Right atrium auricular region (tissue), 2 donors: ENCODE data around the gene HS6ST3. TPM values are rescaled to one million over a fixed set of nuclear protein-coding genes. Genes with fewer than 3 reads are reported as not detected.

Source experiments
- DNase-seq: peaks from one replicate; pipeline ENCODE4 v3.0.0-alpha.2; 2019; ENCODE audit warnings: low spot score
- H3K27ac ChIP-seq, 2 donors: fragments of 200-600 bp; sonication (generic); 1 replicate in 1 of 2; 2 replicates in 1 of 2; pipeline ENCODE4 v1.5.1; 2016 to 2019
- H3K27me3 ChIP-seq, 2 donors: fragments of 200-600 bp; sonication (generic); one replicate each; pipeline versions ENCODE4 v1.5.1 to v1.6.0; 2017 to 2019
- H3K36me3 ChIP-seq: fragments of 200-600 bp; sonication (generic); one replicate; pipeline ENCODE4 v1.5.1; 2016
- H3K4me1 ChIP-seq, 2 donors: fragments of 200-600 bp; sonication (generic); one replicate each; pipeline versions ENCODE4 v1.5.1 to v1.6.0; 2017 to 2019
- H3K4me3 ChIP-seq, 2 donors: fragments of 200-600 bp; sonication (generic); 1 replicate in 1 of 2; 2 replicates in 1 of 2; pipeline ENCODE4 v1.5.1; 2017 to 2019; ENCODE audit warnings: mild to moderate bottlenecking in 1 of 2, moderate library complexity in 1 of 2
- H3K9me3 ChIP-seq, 2 donors: fragments of 200-600 bp; sonication (generic); one replicate each; pipeline ENCODE4 v1.5.1; 2019
- CTCF ChIP-seq, 2 donors: fragments of 200-600 bp; sonication (generic); IDR thresholded peaks; one replicate each; pipeline ENCODE4 v1.5.1; 2019; ENCODE audit warnings: antibody characterized with exemption in 2 of 2
- total RNA-seq, 2 donors: library from RNA; depleted of rRNA; stranded (reverse); fragments of >200 nt; gene quantifications; one replicate each; pipeline ENCODE4 v1.1.0, GENCODE V29; 2016

The HS6ST3 gene
- total RNA-seq, 2 donors from 2014 or later: 0.59 to 3.1 TPM

GRCh38 chr13:96661612-96662011 is 571.7 kb downstream of the HS6ST3 start:
- no peak for DNase-seq
- no peaks in the 10 kb centered on the region for H3K27me3 ChIP-seq
- H3K27ac ChIP-seq: no peak overlapping the region
- no peak for TF ChIP-seq CTCF (IDR thresholded peaks at IDR 0.05)
- H3K9me3 ChIP-seq: peaks cover 0 to 20% of the 10 kb centered on the region in 2 donors
- no peaks in the 10 kb centered on the region for H3K36me3 ChIP-seq
- no peak overlapping the region for H3K4me3 ChIP-seq
- H3K4me1 ChIP-seq: no peaks in the 10 kb centered on the region

GRCh38 chr13:96662036-96662435 is 572.1 kb downstream of the HS6ST3 start:
- TF ChIP-seq CTCF (IDR thresholded peaks at IDR 0.05): no peak
- H3K27me3 ChIP-seq: no peaks in the 10 kb centered on the region
- H3K9me3 ChIP-seq: peaks cover 0 to 20% of the 10 kb centered on the region in 2 donors

GRCh38 chr13:96667294-96668018 is 577.5 kb downstream of the HS6ST3 start:
- Histone ChIP-seq H3K27me3 (no peaks in the 10 kb centered on the region), H3K4me3 (no peak overlapping the region), H3K27ac (no peak overlapping the region), H3K9me3 (peaks cover 0 to 7% of the 10 kb centered on the region in 2 donors), H3K36me3 (no peaks in the 10 kb centered on the region), H3K4me1 (no peaks in the 10 kb centered on the region)
- TF ChIP-seq CTCF (IDR thresholded peaks at IDR 0.05): no peak
- no peak for DNase-seq

More at GRCh38 chr13:96662036-96662435, 572.1 kb downstream of the HS6ST3 start:
- no peak overlapping the region for H3K4me3 ChIP-seq
- H3K36me3 ChIP-seq: no peaks in the 10 kb centered on the region
- DNase-seq: no peak
- no peak overlapping the region for H3K27ac ChIP-seq
- no peaks in the 10 kb centered on the region for H3K4me1 ChIP-seq

GRCh38 chr13:96671073-96671472 is 581.2 kb downstream of the HS6ST3 start:
- TF ChIP-seq CTCF (IDR thresholded peaks at IDR 0.05): no peak
- no peaks in the 10 kb centered on the region for H3K36me3 ChIP-seq
- no peak for DNase-seq
- H3K4me3 ChIP-seq: no peak overlapping the region
- no peak overlapping the region for H3K27ac ChIP-seq
- H3K4me1 ChIP-seq: no peaks in the 10 kb centered on the region
- H3K9me3 ChIP-seq: no peaks in the 10 kb centered on the region
- no peaks in the 10 kb centered on the region for H3K27me3 ChIP-seq

- no peaks in the 10 kb centered on the region for H3K4me1 ChIP-seq
- H3K27me3 ChIP-seq: no peaks in the 10 kb centered on the region
- DNase-seq: no peak
- TF ChIP-seq CTCF (IDR thresholded peaks at IDR 0.05): no peak
- H3K9me3 ChIP-seq: no peaks in the 10 kb centered on the region
- no peak overlapping the region for H3K27ac ChIP-seq
- no peak overlapping the region for H3K4me3 ChIP-seq
- H3K36me3 ChIP-seq: no peaks in the 10 kb centered on the region
Observed at GRCh38 chr13:96672016-96672415, 582.1 kb downstream of the HS6ST3 start.

- H3K4me3 ChIP-seq: no peak overlapping the region
- H3K27ac ChIP-seq: no peak overlapping the region
- H3K36me3 ChIP-seq: no peaks in the 10 kb centered on the region
- no peaks in the 10 kb centered on the region for H3K27me3 ChIP-seq
- DNase-seq: no peak
- H3K4me1 ChIP-seq: no peaks in the 10 kb centered on the region
- H3K9me3 ChIP-seq: no peaks in the 10 kb centered on the region
- no peak for TF ChIP-seq CTCF (IDR thresholded peaks at IDR 0.05)
Observed at GRCh38 chr13:96673825-96674224, 583.9 kb downstream of the HS6ST3 start.
